Natural killer cell (primary cell): Measurements from ENCODE around the gene S100A3. TPM values are rescaled to one million over a fixed set of nuclear protein-coding genes. Genes with fewer than 3 reads are reported as not detected.
"Not testable (repeated sequence)": the region's sequence is repeated elsewhere in the genome, so short reads cannot be mapped to it uniquely, and the experiment has no call there.

Source experiments
- ATAC-seq, 3 donors: fragments of 150-1000 bp in 2 of 3; fragments of 200-7000 bp in 1 of 3; cut with Tn5 transposase; 1 replicate in 1 of 3; 2 replicates in 2 of 3; pipeline ENCODE4 v1.10.0; 2021; ENCODE audit warnings: mild to moderate bottlenecking in 2 of 3, moderate library complexity in 2 of 3
- DNase-seq, 2 donors: peaks; one replicate each; pipeline versions ENCODE4 v3.0.0 to v3.0.0-alpha.2; 2013 to 2021; ENCODE audit warnings: mixed read lengths in 1 of 2
- H3K27ac ChIP-seq: one replicate; pipeline ENCODE4 v1.5.1; 2013; ENCODE audit warnings: mild to moderate bottlenecking, low read length
- H3K27me3 ChIP-seq: one replicate; pipeline ENCODE4 v1.6.1; 2013; ENCODE audit warnings: low read length; ENCODE audit not compliant: control insufficient read depth, insufficient read depth
- H3K36me3 ChIP-seq: one replicate; pipeline ENCODE4 v1.6.1; 2013; ENCODE audit warnings: low read length; ENCODE audit not compliant: control insufficient read depth, insufficient read depth
- H3K4me1 ChIP-seq: one replicate; pipeline ENCODE4 v1.6.1; 2013; ENCODE audit warnings: low read length; ENCODE audit not compliant: control insufficient read depth, insufficient read depth
- H3K4me3 ChIP-seq: one replicate; pipeline ENCODE4 v1.5.1; 2013; ENCODE audit warnings: low read length
- H3K9me3 ChIP-seq: one replicate; pipeline ENCODE4 v1.6.1; 2013; ENCODE audit warnings: low read length; ENCODE audit not compliant: control insufficient read depth, insufficient read depth
- H3K27ac Mint-ChIP-seq, 2 donors: one replicate each; pipeline ENCODE4 v1.8.0; 2022; ENCODE audit warnings: mild to moderate bottlenecking in 2 of 2, mixed read lengths in 2 of 2, moderate library complexity in 1 of 2
- H3K27me3 Mint-ChIP-seq, 2 donors: one replicate each; pipeline ENCODE4 v1.8.0; 2022; ENCODE audit warnings: low read depth in 2 of 2, mixed read lengths in 2 of 2
- H3K36me3 Mint-ChIP-seq: one replicate; pipeline ENCODE4 v1.8.0; 2022; ENCODE audit warnings: mixed read lengths
- H3K4me1 Mint-ChIP-seq, 2 donors: one replicate each; pipeline ENCODE4 v1.8.0; 2022; ENCODE audit warnings: mixed read lengths in 2 of 2
- H3K4me3 Mint-ChIP-seq: one replicate; pipeline ENCODE4 v1.8.0; 2022; ENCODE audit warnings: mild to moderate bottlenecking, moderate library complexity, mixed read lengths
- H3K9me3 Mint-ChIP-seq, 2 donors: one replicate each; pipeline ENCODE4 v1.8.0; 2022; ENCODE audit warnings: mixed read lengths in 2 of 2
- WGBS: methylation state at CpG from one replicate; pipeline ENCODE4 v1.1.7; 2013; ENCODE audit warnings: missing lambda C conversion rate; ENCODE audit not compliant: insufficient coverage; 5-methylcytosine and 5-hydroxymethylcytosine counted together
- intact Hi-C: fragments of 100-400 bp; cut with micrococcal nuclease; formaldehyde crosslinking; loops from one replicate; pipeline ENCODE4 v1.14.2; 2022
- total RNA-seq, 4 donors: library from RNA; stranded (reverse); fragments of 120-200 nt in 1 of 4; gene quantifications; one replicate each; pipeline versions ENCODE4 v1.2.3 to v1.2.4, GENCODE V29; 2013 to 2022
- TF ChIP-seq, protein P1 (sequence below): fragments of 200-600 bp; IDR thresholded peaks from one replicate; pipeline ENCODE4 v1.8.0; 2022; ENCODE audit warnings: antibody characterized with exemption

Gene S100A3
- total RNA-seq, 3 donors from 2014 or later (not counting 1 experiment from before 2014, with no cell fraction given), result not detected

GRCh38 chr1:153525088-153525728 lies 23.9 kb downstream of the S100A3 start:
- DNase-seq (no peak), ATAC-seq (no peak)
- no peaks in the 10 kb centered on the region for H3K27me3 ChIP-seq
- no peak overlapping the region for H3K27ac Mint-ChIP-seq
- H3K4me1 ChIP-seq, result no peaks in the 10 kb centered on the region
- no peak overlapping the region for H3K27ac ChIP-seq
- TF ChIP-seq, protein P1, sequence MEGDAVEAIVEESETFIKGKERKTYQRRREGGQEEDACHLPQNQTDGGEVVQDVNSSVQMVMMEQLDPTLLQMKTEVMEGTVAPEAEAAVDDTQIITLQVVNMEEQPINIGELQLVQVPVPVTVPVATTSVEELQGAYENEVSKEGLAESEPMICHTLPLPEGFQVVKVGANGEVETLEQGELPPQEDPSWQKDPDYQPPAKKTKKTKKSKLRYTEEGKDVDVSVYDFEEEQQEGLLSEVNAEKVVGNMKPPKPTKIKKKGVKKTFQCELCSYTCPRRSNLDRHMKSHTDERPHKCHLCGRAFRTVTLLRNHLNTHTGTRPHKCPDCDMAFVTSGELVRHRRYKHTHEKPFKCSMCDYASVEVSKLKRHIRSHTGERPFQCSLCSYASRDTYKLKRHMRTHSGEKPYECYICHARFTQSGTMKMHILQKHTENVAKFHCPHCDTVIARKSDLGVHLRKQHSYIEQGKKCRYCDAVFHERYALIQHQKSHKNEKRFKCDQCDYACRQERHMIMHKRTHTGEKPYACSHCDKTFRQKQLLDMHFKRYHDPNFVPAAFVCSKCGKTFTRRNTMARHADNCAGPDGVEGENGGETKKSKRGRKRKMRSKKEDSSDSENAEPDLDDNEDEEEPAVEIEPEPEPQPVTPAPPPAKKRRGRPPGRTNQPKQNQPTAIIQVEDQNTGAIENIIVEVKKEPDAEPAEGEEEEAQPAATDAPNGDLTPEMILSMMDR, result no peak
- H3K4me3 Mint-ChIP-seq, result no peak overlapping the region
- H3K27me3 Mint-ChIP-seq, result no peaks in the 10 kb centered on the region
- intact Hi-C loops, result no loop called here
- H3K9me3 Mint-ChIP-seq, result no peaks in the 10 kb centered on the region
- H3K36me3 ChIP-seq, result no peaks in the 10 kb centered on the region
- peaks cover 0 to 5% of the 10 kb centered on the region in 2 donors for H3K4me1 Mint-ChIP-seq
- H3K4me3 ChIP-seq, result no peak overlapping the region
- H3K9me3 ChIP-seq, result no peaks in the 10 kb centered on the region
- 61% methylated on average over 3 of the region's 3 CpGs for WGBS
- H3K36me3 Mint-ChIP-seq, result no peaks in the 10 kb centered on the region

DNA sequence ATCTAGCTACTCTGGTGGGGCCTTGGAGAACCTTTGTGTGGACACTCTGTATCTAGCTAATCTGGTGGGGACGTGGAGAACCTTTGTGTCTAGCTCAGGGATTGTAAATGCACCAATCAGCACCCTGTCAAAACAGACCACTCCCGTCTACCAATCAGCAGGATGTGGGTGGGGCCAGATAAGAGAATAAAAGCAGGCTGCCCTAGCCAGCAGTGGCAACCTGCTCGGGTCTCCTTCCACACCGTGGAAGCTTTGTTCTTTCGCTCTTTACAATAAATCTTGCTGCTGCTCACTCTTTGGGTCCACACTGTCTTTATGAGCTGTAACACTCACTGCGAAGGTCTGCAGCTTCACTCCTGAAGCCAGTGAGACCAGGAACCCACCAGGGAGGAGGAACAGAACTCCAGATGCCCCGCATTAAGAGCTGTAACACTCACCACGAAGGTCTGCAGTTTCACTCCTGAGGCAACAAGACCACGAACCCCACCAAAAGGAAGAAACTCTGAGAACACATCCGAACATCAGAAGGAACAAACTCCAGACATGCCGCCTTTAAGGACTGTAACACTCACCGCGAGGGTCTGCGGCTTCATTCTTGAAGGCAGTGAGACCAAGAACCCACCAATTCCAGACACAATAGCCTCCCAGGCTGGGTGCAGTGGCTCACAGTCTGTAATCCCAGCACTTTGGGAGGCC lies 26.6 kb downstream of the S100A3 start:
- H3K27me3 ChIP-seq, DNase-seq, H3K27ac Mint-ChIP-seq, H3K9me3 Mint-ChIP-seq, H3K27me3 Mint-ChIP-seq, H3K4me3 ChIP-seq, ATAC-seq, H3K9me3 ChIP-seq, H3K36me3 ChIP-seq, H3K4me1 ChIP-seq, H3K27ac ChIP-seq, intact Hi-C loops, H3K36me3 Mint-ChIP-seq, H3K4me1 Mint-ChIP-seq, H3K4me3 Mint-ChIP-seq: not testable (repeated sequence)
- WGBS, result 53% methylated on average over 13 of the region's 14 CpGs

DNA sequence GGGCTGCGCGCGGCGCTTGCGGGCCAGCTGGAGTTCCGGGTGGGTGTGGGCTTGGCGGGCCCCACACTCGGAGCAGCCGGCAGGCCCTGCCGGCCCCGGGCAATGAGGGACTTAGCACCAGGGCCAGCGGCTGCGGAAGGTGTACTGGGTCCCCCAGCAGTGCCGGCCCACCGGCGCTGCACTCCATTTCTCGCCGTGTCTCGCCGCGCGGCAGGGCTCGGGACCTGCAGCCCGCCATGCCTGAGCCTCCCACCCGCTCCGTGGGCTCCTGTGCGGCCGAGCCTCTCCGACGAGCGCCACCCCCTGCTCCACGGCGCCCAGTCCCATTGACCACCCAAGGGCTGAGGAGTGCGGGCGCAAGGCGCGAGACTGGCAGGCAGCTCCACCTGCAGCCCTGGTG lies 27.2 kb downstream of the S100A3 start:
- H3K27ac ChIP-seq, H3K4me1 ChIP-seq, H3K4me3 Mint-ChIP-seq, H3K27me3 ChIP-seq, DNase-seq, H3K4me3 ChIP-seq, H3K27me3 Mint-ChIP-seq, H3K4me1 Mint-ChIP-seq, H3K36me3 ChIP-seq, ATAC-seq, H3K9me3 ChIP-seq, H3K36me3 Mint-ChIP-seq, H3K27ac Mint-ChIP-seq, H3K9me3 Mint-ChIP-seq, intact Hi-C loops: not testable (repeated sequence)
- 98% methylated on average over 37 of the region's 37 CpGs for WGBS

DNA sequence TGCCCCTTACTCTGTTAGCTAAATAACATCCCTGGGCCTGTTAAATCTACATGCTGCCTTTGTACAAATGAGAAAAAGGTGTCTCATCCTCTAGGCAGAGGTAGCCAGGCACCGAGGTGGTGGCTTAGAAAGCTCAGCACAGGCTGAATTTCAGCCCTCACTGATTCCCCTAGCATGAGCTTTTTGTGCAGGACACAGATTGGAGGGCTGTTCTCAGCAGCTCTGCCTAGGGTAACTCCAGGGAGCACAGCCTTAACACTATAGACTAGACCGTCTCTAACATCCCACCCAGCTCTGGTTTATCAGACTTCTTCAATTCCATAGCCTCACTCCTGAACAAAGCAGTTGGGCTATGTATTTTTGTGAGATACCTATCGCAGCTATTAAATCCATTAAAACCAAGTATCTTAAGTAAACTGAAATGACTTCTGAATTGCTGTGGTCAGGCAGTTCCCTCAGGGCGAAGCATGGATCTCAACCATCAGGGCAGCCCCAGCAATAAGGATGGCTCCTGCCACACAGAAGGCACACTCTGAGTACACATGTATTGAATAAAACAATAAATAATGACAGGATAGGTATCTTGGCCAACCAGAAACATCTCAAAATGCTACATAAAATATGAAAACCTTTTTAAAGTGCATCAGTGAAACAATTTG lies 28.1 kb downstream of the S100A3 start:
- Mint-ChIP-seq H3K27ac (no peak overlapping the region), H3K4me1 (peaks cover 0 to 9% of the 10 kb centered on the region in 2 donors)

GRCh38 chr1:153520137-153520691 lies 28.8 kb downstream of the S100A3 start:
- H3K4me1 Mint-ChIP-seq, H3K4me3 ChIP-seq, DNase-seq, H3K4me1 ChIP-seq, H3K36me3 ChIP-seq, H3K36me3 Mint-ChIP-seq, H3K27ac ChIP-seq, H3K27ac Mint-ChIP-seq, H3K27me3 ChIP-seq, H3K4me3 Mint-ChIP-seq, ATAC-seq, H3K9me3 Mint-ChIP-seq, intact Hi-C loops, H3K27me3 Mint-ChIP-seq, H3K9me3 ChIP-seq: not testable (repeated sequence)
- WGBS, result 96% methylated on average over 4 of the region's 5 CpGs

More for the DNA sequence above, 28.1 kb downstream of the S100A3 start:
- Histone ChIP-seq H3K9me3 (no peaks in the 10 kb centered on the region), H3K27me3 (no peaks in the 10 kb centered on the region), H3K27ac (no peak overlapping the region), H3K4me1 (no peaks in the 10 kb centered on the region), H3K36me3 (no peaks in the 10 kb centered on the region), H3K4me3 (no peak overlapping the region)
- no peaks in the 10 kb centered on the region for H3K9me3 Mint-ChIP-seq
- no peaks in the 10 kb centered on the region for H3K27me3 Mint-ChIP-seq
- ATAC-seq, result no peak
- no peak for DNase-seq
- TF ChIP-seq, protein P1, result no peak
- no peak overlapping the region for H3K4me3 Mint-ChIP-seq
- intact Hi-C loops, result no loop called here
- 86% methylated on average over 3 of the region's 4 CpGs for WGBS
- H3K36me3 Mint-ChIP-seq, result no peaks in the 10 kb centered on the region
